CD4-positive, alpha-beta memory T cell (primary cell): ENCODE measurements around the gene TNFSF10. TPM values are rescaled to one million over a fixed set of nuclear protein-coding genes. Genes with fewer than 3 reads are reported as not detected.

Experiments used
- CTCF ChIA-PET: fragments of 350-600 bp; sonication (Branson Sonifier 250); formaldehyde crosslinking; loops from one replicate; lab custom pipeline; 2021; ENCODE audit warnings: inconsistent platforms; ENCODE audit not compliant: partially characterized antibody; lab: Charles Lee
- POLR2A ChIA-PET: fragments of 350-600 bp; sonication (Branson Sonifier 250); formaldehyde crosslinking; loops from one replicate; lab custom pipeline; 2021; ENCODE audit not compliant: partially characterized antibody; lab: Charles Lee
- DNase-seq, 5 donors: peaks; one replicate each; pipeline versions ENCODE4 v3.0.0 to v3.0.0-alpha.2; 2020 to 2022; ENCODE audit warnings: mixed read lengths in 1 of 5
- H3K27ac ChIP-seq: one replicate; pipeline ENCODE4 v1.7.0; 2013; ENCODE audit warnings: low read depth, low read length
- H3K27me3 ChIP-seq: 2 replicates; pipeline ENCODE4 v1.7.0; 2013; ENCODE audit warnings: mild to moderate bottlenecking, low read length, moderate library complexity; ENCODE audit not compliant: insufficient read depth
- H3K36me3 ChIP-seq: 2 replicates; pipeline ENCODE4 v1.7.0; 2013; ENCODE audit warnings: mild to moderate bottlenecking, low read length, moderate library complexity; ENCODE audit not compliant: insufficient read depth
- H3K4me1 ChIP-seq: 2 replicates; pipeline ENCODE4 v1.7.0; 2013; ENCODE audit warnings: mild to moderate bottlenecking, low read length, moderate library complexity; ENCODE audit not compliant: insufficient read depth
- H3K4me3 ChIP-seq, 2 donors: one replicate each; pipeline ENCODE4 v1.7.0; 2013; ENCODE audit warnings: low read length in 2 of 2, mild to moderate bottlenecking in 1 of 2
- H3K9me3 ChIP-seq, 2 donors: one replicate each; pipeline ENCODE4 v1.7.0; 2013; ENCODE audit warnings: low read length in 2 of 2, control low read depth in 1 of 2; ENCODE audit not compliant: control insufficient read depth in 1 of 2
- H3K27ac Mint-ChIP-seq, 7 donors: one replicate each; pipeline ENCODE4 v1.8.0; 2020 to 2021; ENCODE audit warnings: mixed read lengths in 7 of 7, mild to moderate bottlenecking in 6 of 7, inconsistent platforms in 3 of 7, moderate library complexity in 3 of 7
- H3K27me3 Mint-ChIP-seq, 2 donors: one replicate each; pipeline ENCODE4 v1.8.0; 2020 to 2021; ENCODE audit warnings: mixed read lengths in 2 of 2
- H3K36me3 Mint-ChIP-seq, 2 donors: one replicate each; pipeline ENCODE4 v1.8.0; 2020 to 2021; ENCODE audit warnings: mixed read lengths in 2 of 2, inconsistent platforms in 1 of 2, mild to moderate bottlenecking in 1 of 2
- H3K4me1 Mint-ChIP-seq, 4 donors: one replicate each; pipeline ENCODE4 v1.8.0; 2020 to 2021; ENCODE audit warnings: mixed read lengths in 4 of 4, mild to moderate bottlenecking in 1 of 4
- H3K4me3 Mint-ChIP-seq, 8 donors: one replicate each; pipeline ENCODE4 v1.8.0; 2020 to 2021; ENCODE audit warnings: mixed read lengths in 8 of 8, mild to moderate bottlenecking in 7 of 8, moderate library complexity in 6 of 8, inconsistent platforms in 3 of 8
- H3K9me3 Mint-ChIP-seq, 8 donors: one replicate each; pipeline ENCODE4 v1.8.0; 2020 to 2021; ENCODE audit warnings: mixed read lengths in 8 of 8, mild to moderate bottlenecking in 5 of 8, inconsistent platforms in 3 of 8, moderate library complexity in 1 of 8
- intact Hi-C: fragments of 100-400 bp; cut with micrococcal nuclease; formaldehyde crosslinking; loops from one replicate; pipeline ENCODE4 v1.15.1; 2023
- polyA plus RNA-seq, 2 donors: library from polyadenylated mRNA; unstranded; fragments of 300-500 nt; fragmentation: Illumina TruSeq; gene quantifications; one replicate each; pipeline ENCODE4 v1.2.3, GENCODE V29; 2021
- total RNA-seq, 2 experiments: library from RNA; stranded (reverse); gene quantifications; one replicate each; pipeline ENCODE4 v1.2.3, GENCODE V29; 2021

The TNFSF10 gene
- total and polyA plus RNA-seq, 4 experiments from 2014 or later, result 63.4 to 107 (median 77.5) TPM

DNA sequence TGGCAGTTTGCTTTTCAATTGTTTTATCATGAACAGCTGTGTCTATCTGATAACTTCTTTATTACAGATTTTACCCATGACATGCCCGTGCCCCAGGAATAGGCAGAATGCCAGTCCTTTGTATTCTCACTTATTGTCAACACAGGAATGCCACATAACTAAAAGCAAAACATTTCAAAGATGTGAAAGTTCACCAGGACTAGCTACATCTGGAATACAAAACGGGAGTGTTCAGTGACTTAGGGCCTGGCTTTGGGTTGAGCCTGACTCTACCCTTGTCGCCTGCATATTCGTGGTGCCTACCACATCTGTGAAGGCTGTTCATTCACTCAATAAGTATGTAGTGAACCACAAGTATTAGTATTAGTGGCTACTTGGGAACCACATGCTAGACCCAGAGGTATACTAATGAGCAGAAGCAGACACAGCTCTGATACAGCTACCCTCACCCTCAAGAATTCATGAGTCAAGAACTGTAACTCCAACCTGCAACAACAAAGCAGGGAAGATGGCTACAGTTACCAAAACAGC lies 2.9 kb downstream of the TNFSF10 start:
- POLR2A ChIA-PET, result interaction anchor here (0.8 to 10.1 kb wide), 7 partner anchors 8 to 73 kb away, joined by 3 to 166 read pairs (median 4); no protein-coding TSS in a partner anchor
- Mint-ChIP-seq H3K27ac (peak overlapping the region; percentile 92 to 97 (median 96)), H3K36me3 (peaks cover 14 to 48% of the 10 kb centered on the region in 2 donors), H3K27me3 (no peaks in the 10 kb centered on the region), H3K4me3 (peak overlapping the region; percentile 94 to 100 (median 96)), H3K4me1 (peaks cover 55 to 94% (median 65%) of the 10 kb centered on the region in 4 donors), H3K9me3 (peaks cover 0 to 2% (median 0%) of the 10 kb centered on the region in 8 donors)
- CTCF ChIA-PET, result interaction anchor here (1.4 to 13.9 kb wide), 5 partner anchors 9 to 74 kb away, joined by 4 to 174 read pairs (median 5); no protein-coding TSS in a partner anchor
- H3K36me3 ChIP-seq, result no peaks in the 10 kb centered on the region
- intact Hi-C loops, result loop anchor here (5.0 kb wide), 1 partner anchor 62 kb away; no protein-coding TSS in a partner anchor
- H3K4me3 ChIP-seq, result peak overlapping the region; percentile 12 to 98
- no peaks in the 10 kb centered on the region for H3K9me3 ChIP-seq
- H3K27me3 ChIP-seq, result no peaks in the 10 kb centered on the region
- peaks cover 69% of the 10 kb centered on the region for H3K4me1 ChIP-seq
- DNase-seq, result no peak
- peak overlapping the region; percentile 59 for H3K27ac ChIP-seq

DNA sequence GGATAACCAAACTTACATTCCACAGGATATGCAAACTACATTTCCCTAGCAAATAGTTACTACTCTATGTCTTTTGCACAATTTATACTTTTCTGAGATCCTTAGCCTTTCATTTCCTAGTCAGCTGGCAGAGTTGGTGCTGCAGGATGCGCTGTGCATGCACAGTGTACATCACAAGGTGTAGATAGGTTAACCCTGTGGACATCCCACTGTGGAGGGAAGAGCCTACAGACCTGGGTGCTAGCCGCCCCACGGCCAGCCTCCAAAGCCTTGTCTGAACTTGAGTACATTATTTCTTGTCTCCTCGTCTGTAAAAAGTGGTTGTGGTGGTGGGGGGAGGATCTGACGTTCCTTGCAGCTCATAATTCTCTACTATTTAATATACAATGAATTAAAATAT lies 3.5 kb downstream of the TNFSF10 start:
- Mint-ChIP-seq H3K4me1 (peaks cover 56 to 95% (median 66%) of the 10 kb centered on the region in 4 donors), H3K36me3 (peaks cover 20 to 54% of the 10 kb centered on the region in 2 donors), H3K9me3 (peaks cover 0 to 2% (median 0%) of the 10 kb centered on the region in 8 donors), H3K4me3 (peak overlapping the region; percentile 94 to 100 (median 96)), H3K27ac (peak overlapping the region; percentile 89 to 97 (median 94)), H3K27me3 (no peaks in the 10 kb centered on the region)
- Histone ChIP-seq H3K4me3 (no peak overlapping the region), H3K9me3 (no peaks in the 10 kb centered on the region), H3K27me3 (no peaks in the 10 kb centered on the region), H3K27ac (peak overlapping the region; percentile 47), H3K36me3 (no peaks in the 10 kb centered on the region), H3K4me1 (peaks cover 72% of the 10 kb centered on the region)
- ChIA-PET POLR2A (interaction anchor here (1.3 to 10.1 kb wide), 5 partner anchors 8 to 74 kb away, joined by 3 to 166 read pairs (median 10); no protein-coding TSS in a partner anchor), CTCF (interaction anchor here (0.5 to 13.9 kb wide), 7 partner anchors 10 to 74 kb away, joined by 3 to 174 read pairs (median 4); no protein-coding TSS in a partner anchor)
- intact Hi-C loops, result loop anchor here (5.0 kb wide), 1 partner anchor 63 kb away; no protein-coding TSS in a partner anchor
- no peak for DNase-seq

DNA sequence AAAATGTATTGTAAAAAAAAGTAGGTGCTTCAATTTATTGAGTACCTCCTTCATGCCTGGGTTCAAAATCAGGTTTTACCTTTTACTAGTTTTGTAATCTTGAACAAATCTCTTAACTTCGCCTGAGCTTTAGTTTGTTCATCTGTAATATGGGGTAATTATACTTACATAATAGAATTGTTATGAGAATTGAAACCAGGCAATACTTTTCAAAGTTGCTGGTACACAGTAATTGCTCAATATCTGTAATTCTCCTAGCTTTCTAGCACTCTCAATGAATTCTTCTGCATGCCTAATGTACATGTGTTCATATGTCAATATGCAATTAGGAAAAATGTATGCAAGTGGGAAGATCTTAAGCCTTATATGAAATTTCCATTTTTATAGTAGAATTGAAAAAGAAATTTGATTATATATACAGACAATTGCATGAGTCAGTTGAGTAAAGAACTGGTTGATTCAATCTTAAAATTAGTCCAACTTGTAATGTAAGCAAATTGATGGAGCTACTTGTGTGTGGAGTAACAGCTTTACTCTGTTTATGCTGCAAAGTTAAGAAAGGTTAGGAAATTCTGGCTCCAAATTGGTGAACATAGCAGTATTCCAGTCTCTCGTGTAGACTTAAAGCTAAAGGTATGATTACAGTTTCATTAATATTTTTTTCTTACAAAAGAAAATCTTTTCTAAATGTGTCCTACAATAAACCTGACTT lies 4.1 kb downstream of the TNFSF10 start:
- peak overlapping the region; percentile 68 to 97 (median 94) for H3K27ac Mint-ChIP-seq
- peak overlapping the region; percentile 65 for H3K27ac ChIP-seq
- CTCF ChIA-PET, result interaction anchor here (0.5 to 13.9 kb wide), 9 partner anchors 11 to 187 kb away, joined by 3 to 174 read pairs (median 4); no protein-coding TSS in a partner anchor
- no peaks in the 10 kb centered on the region for H3K9me3 ChIP-seq
- no peak for DNase-seq
- peak overlapping the region; percentile 94 to 100 (median 96) for H3K4me3 Mint-ChIP-seq
- H3K36me3 ChIP-seq, result no peaks in the 10 kb centered on the region
- H3K4me1 Mint-ChIP-seq, result peaks cover 60 to 96% (median 68%) of the 10 kb centered on the region in 4 donors
- peaks cover 72% of the 10 kb centered on the region for H3K4me1 ChIP-seq
- POLR2A ChIA-PET, result interaction anchor here (1.3 to 10.1 kb wide), 6 partner anchors 7 to 75 kb away, joined by 3 to 166 read pairs (median 7); no protein-coding TSS in a partner anchor
- peaks cover 0 to 2% (median 0%) of the 10 kb centered on the region in 8 donors for H3K9me3 Mint-ChIP-seq
- no peaks in the 10 kb centered on the region for H3K27me3 ChIP-seq
- no peak overlapping the region for H3K4me3 ChIP-seq
- intact Hi-C loops, result no loop called here
- H3K27me3 Mint-ChIP-seq, result no peaks in the 10 kb centered on the region
- peaks cover 27 to 60% of the 10 kb centered on the region in 2 donors for H3K36me3 Mint-ChIP-seq

DNA sequence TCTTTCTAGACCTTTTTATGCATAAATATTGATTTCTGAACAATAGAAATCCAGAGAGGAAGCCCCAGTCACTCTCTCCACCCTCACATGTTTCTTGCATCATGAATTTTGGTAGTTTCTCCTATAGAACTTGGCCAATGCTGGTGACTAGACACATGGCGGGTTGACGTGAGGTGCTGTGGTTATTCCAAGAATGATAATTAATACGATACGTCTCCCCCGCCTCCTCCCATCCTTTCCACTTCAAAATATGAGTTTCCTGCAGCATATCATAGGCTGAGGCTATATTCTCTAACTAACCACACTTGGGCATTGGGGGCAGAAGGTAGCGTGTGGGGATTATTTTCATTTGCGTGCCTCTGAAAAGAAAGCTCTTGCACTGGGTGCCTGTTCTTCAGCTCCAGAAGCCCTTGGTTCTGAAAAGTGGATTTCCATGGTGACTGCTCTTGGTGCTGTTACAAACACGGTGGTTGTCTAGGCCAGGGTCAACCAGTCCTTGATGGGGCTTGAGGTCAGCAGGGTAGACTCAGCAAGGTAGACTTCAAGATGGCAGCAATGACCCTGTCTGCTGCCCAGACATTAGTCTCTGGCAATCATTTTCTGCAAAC lies 5.3 kb downstream of the TNFSF10 start:
- Histone ChIP-seq H3K9me3 (no peaks in the 10 kb centered on the region), H3K36me3 (no peaks in the 10 kb centered on the region), H3K27ac (peak overlapping the region; percentile 65), H3K4me3 (peak overlapping the region in 1 of 2 donors; percentile 17), H3K4me1 (peaks cover 75% of the 10 kb centered on the region), H3K27me3 (no peaks in the 10 kb centered on the region)
- peak in 3 of 5 donors; percentile 36 to 73 (median 36) for DNase-seq
- no peaks in the 10 kb centered on the region for H3K27me3 Mint-ChIP-seq
- peaks cover 65 to 96% (median 71%) of the 10 kb centered on the region in 4 donors for H3K4me1 Mint-ChIP-seq
- CTCF ChIA-PET, result interaction anchor here (1.2 to 13.9 kb wide), 2 partner anchors 57 to 76 kb away, joined by 3 to 174 read pairs; no protein-coding TSS in a partner anchor
- intact Hi-C loops, result no loop called here
- peak overlapping the region; percentile 78 to 96 (median 92) for H3K27ac Mint-ChIP-seq
- no peaks in the 10 kb centered on the region for H3K9me3 Mint-ChIP-seq
- POLR2A ChIA-PET, result interaction anchor here (1.3 to 10.1 kb wide), 5 partner anchors 13 to 1266 kb away, joined by 3 to 166 read pairs (median 14); no protein-coding TSS in a partner anchor
- H3K4me3 Mint-ChIP-seq, result peak overlapping the region; percentile 72 to 100 (median 86)
- H3K36me3 Mint-ChIP-seq, result peaks cover 38 to 65% of the 10 kb centered on the region in 2 donors

DNA sequence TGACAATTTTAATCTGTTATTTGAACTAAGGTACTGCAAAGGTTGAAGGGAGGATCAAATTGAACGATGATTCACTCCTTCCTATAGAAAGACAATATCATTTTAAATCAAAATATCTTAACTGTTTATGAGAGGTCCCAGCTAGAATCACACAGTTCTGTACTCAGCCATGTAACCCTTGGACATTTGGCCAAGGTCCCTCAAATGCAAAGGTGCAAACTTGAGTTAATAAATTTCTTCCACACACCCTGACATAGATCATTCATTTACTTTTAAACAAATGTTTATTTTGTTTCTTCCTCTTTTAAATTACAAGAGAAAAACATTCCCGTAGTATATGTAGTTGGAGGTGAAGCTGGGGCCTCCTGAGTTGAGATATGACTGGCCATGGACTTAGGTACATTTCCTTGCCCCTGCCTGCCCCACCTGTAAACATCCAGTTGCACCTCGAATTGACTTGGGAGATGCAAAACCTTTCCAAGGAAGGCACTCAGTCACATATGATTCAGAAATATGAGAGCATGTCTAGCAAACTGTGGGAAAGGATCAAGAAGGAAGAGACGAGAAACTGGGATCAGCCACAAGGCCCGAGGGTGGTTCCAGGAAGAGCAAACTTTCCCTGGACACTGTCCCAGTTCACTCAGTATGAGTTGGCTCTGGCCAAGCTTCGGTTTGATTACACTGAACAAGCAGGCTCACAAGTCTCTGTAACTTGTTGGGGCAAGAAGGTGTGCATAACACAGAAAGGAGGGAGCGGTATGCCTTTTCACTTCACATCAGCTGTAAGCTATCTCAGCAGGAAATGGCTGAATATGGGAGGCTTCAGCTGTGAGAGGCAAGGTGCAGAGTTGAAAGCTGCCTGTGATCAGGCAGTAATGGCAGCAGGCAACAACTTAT lies 6.7 kb downstream of the TNFSF10 start:
- Mint-ChIP-seq H3K36me3 (peaks cover 48 to 68% of the 10 kb centered on the region in 2 donors), H3K4me3 (peak overlapping the region; percentile 76 to 100 (median 84)), H3K27me3 (no peaks in the 10 kb centered on the region), H3K9me3 (no peaks in the 10 kb centered on the region), H3K4me1 (peaks cover 74 to 100% (median 83%) of the 10 kb centered on the region in 4 donors), H3K27ac (peak overlapping the region; percentile 89 to 98 (median 93))
- POLR2A ChIA-PET, result interaction anchor here (0.7 to 10.1 kb wide), 7 partner anchors 9 to 77 kb away, joined by 3 to 166 read pairs (median 4); no protein-coding TSS in a partner anchor
- Histone ChIP-seq H3K27ac (peak overlapping the region; percentile 65), H3K4me1 (peaks cover 89% of the 10 kb centered on the region), H3K9me3 (no peaks in the 10 kb centered on the region), H3K4me3 (peak overlapping the region; percentile 7 to 34), H3K36me3 (peaks cover 4% of the 10 kb centered on the region), H3K27me3 (no peaks in the 10 kb centered on the region)
- intact Hi-C loops, result no loop called here
- CTCF ChIA-PET, result interaction anchor here (1.0 to 13.9 kb wide), 5 partner anchors 14 to 104 kb away, joined by 3 to 174 read pairs (median 4); no protein-coding TSS in a partner anchor
- peak in 1 of 5 donors; percentile 45 for DNase-seq
